Spleen (tissue), 7 donors: Measurements from ENCODE around the gene TPK1.

ENCODE experiments used
- CTCF ChIP-seq, 11 experiments: fragments of 200-600 bp in 7 of 11; fragments of 450-650 bp in 4 of 11; sonication (generic) in 4 of 11; IDR thresholded peaks in 8 of 11; conservative IDR thresholded peaks in 3 of 11; 1 replicate in 7 of 11; 2 replicates in 4 of 11; pipeline versions ENCODE4 v1.4.0 to v1.8.0; 2016 to 2021; ENCODE audit warnings: antibody characterized with exemption in 11 of 11, inconsistent platforms in 4 of 11, mild to moderate bottlenecking in 1 of 11
- POLR2AphosphoS5 ChIP-seq, 3 donors: sonication (generic); formaldehyde crosslinking; IDR thresholded peaks; one replicate each; pipeline ENCODE4 v1.5.1; 2017; ENCODE audit warnings: antibody characterized with exemption in 3 of 3
- donor health status: DM: no; HTN: no; CAD: no; lungs with moderate emphysema.
- donor health status: DM: no; HTN: no; CAD: no.
- donor health status: DM: no; HTN: no; CAD: no.

GRCh38 chr7:144527051-144527471 lies 308.8 kb downstream of the TPK1 start:
- TF ChIP-seq POLR2AphosphoS5 (IDR thresholded peaks at IDR 0.05): no peak
- TF ChIP-seq CTCF (IDR thresholded peaks at IDR 0.05 in 8 of 11, conservative IDR thresholded peaks at IDR 0.05 in 3 of 11): no peak
